Esophagus mucosa (tissue), 1 donor: Measurements from ENCODE around the gene POLRMT. TPM values are rescaled to one million over a fixed set of nuclear protein-coding genes. Genes with fewer than 3 reads are reported as not detected.
"Not testable (repeated sequence)": the region's sequence is repeated elsewhere in the genome, so short reads cannot be mapped to it uniquely, and the experiment has no call there.

Experiments
- ATAC-seq: fragments of 200-7000 bp; cut with Tn5 transposase; one replicate; pipeline ENCODE4 v1.9.1; 2020
- total RNA-seq: library from RNA; stranded (reverse); gene quantifications from one replicate; pipeline ENCODE4 v1.2.4, GENCODE V29; 2023
- donor health status: DM: yes; HTN: yes; CAD: no.

The POLRMT gene
- total RNA-seq, 1 donor from 2014 or later: 24.5 TPM

- peak; percentile 14 for ATAC-seq
Measured at GRCh38 chr19:610801-611480, 22.4 kb downstream of the POLRMT start.

GRCh38 chr19:610071-610800 is 23.1 kb downstream of the POLRMT start:
- peak; percentile 6 for ATAC-seq

- peak; percentile 3 for ATAC-seq
Measured at GRCh38 chr19:609004-609346, 24.4 kb downstream of the POLRMT start.

GRCh38 chr19:608155-609003 is 25.0 kb downstream of the POLRMT start:
- ATAC-seq: peak; percentile 3

- ATAC-seq: no peak
Measured at GRCh38 chr19:607301-608154, 25.8 kb downstream of the POLRMT start.

- ATAC-seq: not testable (repeated sequence)
Measured at GRCh38 chr19:605061-605971, 28.0 kb downstream of the POLRMT start.

GRCh38 chr19:604355-604754 is 29.0 kb downstream of the POLRMT start:
- peak; percentile 40 for ATAC-seq

- ATAC-seq: not testable (repeated sequence)
Measured at GRCh38 chr19:603779-604178, 29.6 kb downstream of the POLRMT start.

GRCh38 chr19:603302-603639 is 30.1 kb downstream of the POLRMT start:
- not testable (repeated sequence) for ATAC-seq

- ATAC-seq: no peak
Measured at GRCh38 chr19:602391-603301, 30.7 kb downstream of the POLRMT start.

GRCh38 chr19:601790-602189 is 31.5 kb downstream of the POLRMT start:
- ATAC-seq: no peak

GRCh38 chr19:601310-601709 is 32.0 kb downstream of the POLRMT start:
- ATAC-seq: no peak

- ATAC-seq: no peak
Measured at GRCh38 chr19:597406-598315, 35.7 kb downstream of the POLRMT start.

- ATAC-seq: no peak
Measured at GRCh38 chr19:596263-596655, 37.1 kb downstream of the POLRMT start.

GRCh38 chr19:595326-596262 is 37.7 kb downstream of the POLRMT start:
- no peak for ATAC-seq

GRCh38 chr19:594265-594870 is 39.0 kb downstream of the POLRMT start:
- no peak for ATAC-seq

- ATAC-seq: no peak
Measured at GRCh38 chr19:593505-593904, 39.8 kb downstream of the POLRMT start.

- no peak for ATAC-seq
Measured at GRCh38 chr19:593055-593454, 40.3 kb downstream of the POLRMT start.
